Adipose tissue (tissue), 3 donors: ENCODE data around the gene CEP126. TPM values are rescaled to one million over a fixed set of nuclear protein-coding genes. Genes with fewer than 3 reads are reported as not detected.

Experiments used
- polyA plus RNA-seq, 3 donors: library from polyadenylated mRNA; stranded (reverse); fragments of 200-250 nt; gene quantifications; one replicate each; pipeline ENCODE4 v1.2.3, GENCODE V29; 2013
- donor health status: healthy with polysubstance abuse.
- donor health status: Bipolar disorder and iron deficiency.
- donor health status: healthy.

The CEP126 gene
- polyA plus RNA-seq, 3 donors = 0.70 to 6.7 (median 2.5) TPM

Other genes starting within 250 kb of the CEP126 start
- 1 to 10 TPM in 1 of 3 donors, under 1 TPM in 1, not detected in 1; 0.73 to 2.1 TPM for gene ANGPTL5, start 1.5 kb downstream of the CEP126 start, polyA plus RNA-seq
- gene CFAP300, start 132.4 kb downstream of the CEP126 start, polyA plus RNA-seq = 1 to 10 TPM in 2 of 3 donors, under 1 TPM in 1; 0.78 to 3.7 (median 2.5) TPM
- 10 to 100 TPM; 10.8 to 53.1 (median 36.2) TPM for gene YAP1, start 195.4 kb downstream of the CEP126 start, polyA plus RNA-seq